Stomach smooth muscle (tissue), 2 donors: ENCODE measurements around the gene AGGF1.
"Not testable (repeated sequence)": the region's sequence is repeated elsewhere in the genome, so short reads cannot be mapped to it uniquely, and the experiment has no call there.

ENCODE experiments used
- H3K27ac ChIP-seq: one replicate; pipeline ENCODE4 v1.7.0; 2013; ENCODE audit warnings: mild to moderate bottlenecking, low read length, inconsistent platforms
- H3K27me3 ChIP-seq, 2 donors: one replicate each; pipeline ENCODE4 v1.7.0; 2013; ENCODE audit warnings: low read length in 2 of 2; ENCODE audit not compliant: insufficient read depth in 2 of 2, control insufficient read depth in 1 of 2
- H3K36me3 ChIP-seq, 2 donors: one replicate each; pipeline ENCODE4 v1.7.0; 2013; ENCODE audit warnings: low read length in 2 of 2; ENCODE audit not compliant: control insufficient read depth in 2 of 2, insufficient read depth in 2 of 2
- H3K4me1 ChIP-seq: one replicate; pipeline ENCODE4 v1.7.0; 2013; ENCODE audit warnings: low read length; ENCODE audit not compliant: control insufficient read depth, insufficient read depth
- H3K4me3 ChIP-seq, 2 donors: one replicate each; pipeline ENCODE4 v1.7.0; 2013; ENCODE audit warnings: low read length in 2 of 2
- H3K9ac ChIP-seq, 2 donors: one replicate each; pipeline ENCODE4 v1.7.0; 2013; ENCODE audit warnings: low read length in 2 of 2, mild to moderate bottlenecking in 1 of 2
- H3K9me3 ChIP-seq, 2 donors: one replicate each; pipeline ENCODE4 v1.7.0; 2013; ENCODE audit warnings: low read length in 2 of 2; ENCODE audit not compliant: control insufficient read depth in 2 of 2
- donor health status: healthy.
- donor health status: Pancreatic carcinoma.

AGGF1 gene

DNA sequence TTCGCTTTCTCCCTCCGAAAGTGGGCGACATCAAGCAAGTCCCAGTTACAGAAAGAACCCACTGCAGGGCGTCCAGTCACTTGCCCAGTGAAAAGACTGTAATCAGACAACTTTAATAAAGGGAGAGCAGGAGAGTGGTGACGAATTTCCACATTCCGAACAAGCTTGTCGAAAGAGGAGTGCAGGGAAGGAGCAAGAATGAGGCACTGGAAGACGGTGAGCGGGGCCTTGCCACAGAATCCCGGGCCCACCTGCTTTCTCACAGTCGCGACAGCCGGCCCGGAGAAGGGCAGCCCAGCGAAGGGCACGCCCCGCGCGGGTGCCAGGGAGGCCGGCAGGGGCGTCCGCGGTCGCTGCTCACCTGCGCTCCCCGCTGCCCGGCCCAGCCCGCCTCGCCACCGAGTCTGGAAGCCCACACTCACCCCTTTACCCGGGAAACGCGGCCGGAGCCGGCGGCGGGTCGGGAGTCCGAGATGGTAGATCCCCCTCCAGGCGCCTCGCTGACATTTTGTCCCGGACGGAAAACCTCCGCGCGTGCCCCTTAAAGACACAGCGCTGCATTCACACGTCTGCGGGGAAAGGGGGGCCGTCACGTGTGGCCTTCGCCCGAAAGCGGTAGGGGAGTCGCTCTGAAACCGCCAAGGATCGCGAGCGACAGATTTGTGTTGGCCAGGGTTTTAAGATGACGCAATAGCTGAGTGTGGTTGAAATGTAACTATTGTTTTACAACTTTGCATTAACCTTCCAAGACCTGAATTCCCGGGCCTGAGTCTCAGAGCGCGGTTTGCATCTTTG, 56.7 kb downstream of the AGGF1 start, which contains the start of gene ZBED3:
ZBED3 (minus strand) TSS at position 597 of the 795 bp plus-strand sequence. CDS start 9,407 bp downstream, outside the sequence.
- Histone ChIP-seq H3K9me3 (no peaks in the 10 kb centered on the region), H3K27ac (peak within 1 kb of the TSS; percentile 88), H3K36me3 (peaks cover 0 to 6% of the 10 kb centered on the region in 2 donors), H3K4me3 (peak within 1 kb of the TSS; percentile 80 to 86), H3K9ac (peak within 1 kb of the TSS; percentile 80), H3K27me3 (no peaks in the 10 kb centered on the region), H3K4me1 (peaks cover 13% of the 10 kb centered on the region)

DNA sequence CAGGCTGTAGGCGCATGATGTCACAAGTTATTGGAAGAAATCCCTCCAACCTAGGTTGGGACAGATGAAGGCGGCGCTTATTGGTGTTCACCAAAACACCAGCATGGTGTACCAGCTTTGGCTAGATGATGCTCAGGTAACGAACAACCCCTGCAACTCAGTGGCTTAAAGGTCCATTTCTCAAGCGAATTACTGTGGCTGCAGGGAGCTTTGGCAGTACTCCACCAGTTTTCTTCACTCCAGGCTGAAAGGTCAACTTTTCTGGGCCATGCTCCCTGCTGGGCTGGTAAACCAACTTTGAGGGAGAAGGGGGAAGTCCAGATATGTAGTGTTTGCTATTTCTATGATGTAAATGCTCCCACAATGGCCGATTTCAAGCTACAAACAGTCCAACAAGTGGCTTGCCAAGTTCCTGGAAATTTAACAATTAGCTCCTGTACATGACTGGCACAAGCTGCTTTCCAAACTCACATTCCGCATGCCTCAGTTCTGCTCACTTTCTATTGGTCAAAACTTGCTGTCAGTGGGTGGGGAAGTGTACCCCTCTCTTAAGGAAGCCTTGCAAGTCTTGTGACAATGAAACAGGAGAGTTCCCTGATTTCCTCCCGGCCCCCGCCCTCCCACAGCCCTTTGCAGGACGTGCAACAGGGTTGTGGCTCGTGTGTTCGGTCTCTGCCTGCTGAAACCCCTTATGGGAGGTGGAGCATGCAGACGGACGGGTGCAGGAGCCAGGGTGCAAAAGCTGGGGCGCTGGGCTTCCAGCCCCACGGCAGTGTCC, 57.5 kb downstream of the AGGF1 start:
- Histone ChIP-seq H3K27me3 (no peaks in the 10 kb centered on the region), H3K9me3 (no peaks in the 10 kb centered on the region), H3K4me1 (peaks cover 13% of the 10 kb centered on the region), H3K9ac (peak overlapping the region; percentile 80), H3K27ac (peak overlapping the region; percentile 88), H3K4me3 (peak overlapping the region; percentile 80 to 86), H3K36me3 (peaks cover 0 to 6% of the 10 kb centered on the region in 2 donors)

DNA sequence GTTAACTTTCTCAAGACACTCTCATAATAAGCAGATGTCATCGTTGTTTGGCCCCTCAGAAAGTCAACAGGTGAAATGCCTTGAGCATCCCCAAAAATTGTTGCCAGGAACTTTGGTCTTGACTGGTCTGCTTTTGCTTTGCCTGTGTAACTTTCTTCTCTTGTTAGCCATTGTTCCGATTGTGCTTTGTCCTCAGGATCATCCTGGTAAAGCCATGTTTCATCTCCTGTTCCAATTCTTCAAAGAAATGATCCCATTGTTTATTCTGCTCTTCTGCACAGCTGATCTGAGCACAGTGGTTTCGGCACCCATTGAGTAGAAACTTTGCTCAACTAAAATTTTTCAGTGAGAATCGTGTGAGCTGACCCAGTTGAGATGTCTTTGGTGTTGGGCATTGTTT, 65.0 kb downstream of the AGGF1 start:
- no peaks in the 10 kb centered on the region for H3K36me3 ChIP-seq
- H3K27me3 ChIP-seq: no peaks in the 10 kb centered on the region
- no peak overlapping the region for H3K9ac ChIP-seq
- no peaks in the 10 kb centered on the region for H3K9me3 ChIP-seq
- no peak overlapping the region for H3K4me3 ChIP-seq
- no peaks in the 10 kb centered on the region for H3K4me1 ChIP-seq
- H3K27ac ChIP-seq: no peak overlapping the region

DNA sequence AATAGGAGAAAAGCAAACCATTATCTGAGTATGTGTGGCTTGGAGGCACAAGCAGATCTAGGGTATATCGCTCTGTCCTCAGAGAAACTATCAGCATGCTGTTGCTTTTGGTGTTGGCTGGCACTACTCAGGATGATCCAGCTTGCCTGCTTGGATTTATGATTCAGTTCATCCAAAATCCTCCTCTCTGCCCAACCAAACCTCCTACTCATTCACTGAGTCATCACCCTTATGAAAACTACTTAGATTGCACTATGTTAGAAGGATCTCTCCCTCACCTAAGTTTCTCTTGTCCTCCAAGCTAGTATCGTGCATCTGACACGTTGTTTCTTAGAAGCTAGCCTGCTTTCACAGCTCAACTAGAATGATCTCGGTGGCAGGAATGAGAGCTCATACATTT, 71.1 kb downstream of the AGGF1 start:
- Histone ChIP-seq H3K27me3 (no peaks in the 10 kb centered on the region), H3K4me1 (no peaks in the 10 kb centered on the region), H3K4me3 (no peak overlapping the region), H3K9me3 (no peaks in the 10 kb centered on the region), H3K27ac (no peak overlapping the region), H3K36me3 (no peaks in the 10 kb centered on the region), H3K9ac (no peak overlapping the region)

DNA sequence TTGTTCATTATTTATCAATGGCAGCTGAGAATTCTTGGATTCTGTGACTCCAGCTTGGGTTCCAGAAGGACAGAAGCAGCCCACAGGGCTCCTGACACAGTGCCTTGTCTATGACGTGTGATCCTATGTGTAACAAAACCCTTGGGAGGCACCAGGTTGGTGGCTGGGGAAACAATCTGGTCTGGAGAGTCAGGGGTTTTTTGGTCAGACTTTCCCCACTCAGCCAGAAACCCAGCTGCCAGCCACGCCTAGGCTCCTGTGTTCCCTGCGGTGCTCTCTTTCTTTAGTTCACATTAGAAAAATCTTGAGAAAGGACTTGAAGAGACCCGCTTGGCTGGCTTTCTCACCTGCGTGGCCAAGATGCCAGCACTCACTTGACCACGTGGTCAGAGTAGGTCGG, 72.3 kb downstream of the AGGF1 start:
- no peaks in the 10 kb centered on the region for H3K4me1 ChIP-seq

DNA sequence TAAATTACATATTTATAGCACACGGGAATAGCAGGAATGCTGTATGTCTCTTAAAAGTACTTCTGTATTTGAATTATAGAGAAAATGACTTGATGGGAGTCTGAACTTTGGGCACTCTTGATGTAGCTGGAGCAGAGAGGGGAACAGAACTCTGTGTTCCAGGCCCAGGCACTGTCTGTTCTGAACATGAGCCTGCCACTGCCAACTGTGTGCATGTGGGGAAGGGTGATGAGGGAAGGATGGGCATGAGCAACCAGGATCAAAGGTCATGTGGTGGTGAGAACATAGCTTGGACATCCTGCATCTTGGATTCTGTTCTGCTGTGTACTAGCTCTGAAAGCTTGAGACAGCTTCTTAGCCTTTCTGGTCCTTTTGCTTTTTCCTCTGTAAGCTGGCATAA, 73.3 kb downstream of the AGGF1 start:
- no peaks in the 10 kb centered on the region for H3K27me3 ChIP-seq
- H3K27ac ChIP-seq: no peak overlapping the region
- no peaks in the 10 kb centered on the region for H3K4me1 ChIP-seq
- no peak overlapping the region for H3K4me3 ChIP-seq
- no peak overlapping the region for H3K9ac ChIP-seq
- no peaks in the 10 kb centered on the region for H3K36me3 ChIP-seq
- no peaks in the 10 kb centered on the region for H3K9me3 ChIP-seq

More for the DNA sequence above, 72.3 kb downstream of the AGGF1 start:
- no peak overlapping the region for H3K27ac ChIP-seq
- H3K27me3 ChIP-seq: no peaks in the 10 kb centered on the region
- no peak overlapping the region for H3K9ac ChIP-seq
- no peaks in the 10 kb centered on the region for H3K9me3 ChIP-seq
- H3K36me3 ChIP-seq: no peaks in the 10 kb centered on the region
- H3K4me3 ChIP-seq: no peak overlapping the region

DNA sequence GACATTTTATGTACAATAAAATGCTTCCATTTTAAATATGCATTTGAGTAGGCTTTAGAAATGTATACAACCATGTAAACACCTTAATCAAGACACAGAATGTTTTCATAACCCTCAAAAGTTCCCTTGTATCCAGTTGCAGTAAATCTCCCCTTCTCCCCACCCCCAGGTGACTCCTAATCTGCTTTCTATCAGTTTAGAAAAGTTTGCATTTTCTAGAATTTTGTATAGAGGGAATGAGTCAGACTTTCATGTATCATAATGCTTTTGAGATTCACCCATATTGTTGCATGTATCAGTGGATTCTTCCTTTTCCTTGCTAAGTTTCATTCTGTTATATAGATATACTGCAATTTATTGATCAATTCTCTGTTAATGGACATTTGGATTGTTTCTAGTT, 74.6 kb downstream of the AGGF1 start:
- no peak overlapping the region for H3K9ac ChIP-seq
- no peaks in the 10 kb centered on the region for H3K36me3 ChIP-seq
- H3K27ac ChIP-seq: no peak overlapping the region
- H3K27me3 ChIP-seq: no peaks in the 10 kb centered on the region
- no peaks in the 10 kb centered on the region for H3K4me1 ChIP-seq
- no peak overlapping the region for H3K4me3 ChIP-seq
- no peaks in the 10 kb centered on the region for H3K9me3 ChIP-seq

DNA sequence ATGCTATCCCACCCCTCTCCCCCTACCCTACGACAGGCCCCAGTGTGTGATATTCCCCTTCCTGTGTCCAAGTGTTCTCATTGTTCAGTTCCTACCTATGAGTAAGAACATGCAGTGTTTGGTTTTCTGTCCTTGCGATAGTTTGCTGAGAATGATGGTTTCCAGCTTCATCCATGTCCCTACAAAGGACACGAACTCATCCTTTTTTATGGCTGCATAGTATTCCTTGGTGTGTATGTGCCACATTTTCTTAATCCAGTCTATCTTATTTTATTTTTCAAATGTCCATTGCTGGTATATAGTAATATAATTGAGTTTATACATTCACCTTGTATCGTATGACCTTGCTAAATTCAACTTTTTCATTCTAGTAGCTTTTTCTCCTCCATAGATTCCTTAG, 76.8 kb downstream of the AGGF1 start:
- not testable (repeated sequence) for H3K9me3 ChIP-seq, H3K27me3 ChIP-seq, H3K4me1 ChIP-seq, H3K9ac ChIP-seq, H3K4me3 ChIP-seq, H3K36me3 ChIP-seq, H3K27ac ChIP-seq
